ENCODE measurements around the gene ZNF524. TPM values are rescaled to one million over a fixed set of nuclear protein-coding genes. Genes with fewer than 3 reads are reported as not detected.
A peak's percentile ranks its signal among the peaks of the same experiment; 100 is the strongest.

The ZNF524 gene
- total and polyA plus RNA-seq, 10 of the 15 experiments (the other 5 are each of a cell fraction or from before 2014, with no cell fraction given), result 0.47 to 18.6 (median 12.4) TPM; not detected in 1

DNA sequence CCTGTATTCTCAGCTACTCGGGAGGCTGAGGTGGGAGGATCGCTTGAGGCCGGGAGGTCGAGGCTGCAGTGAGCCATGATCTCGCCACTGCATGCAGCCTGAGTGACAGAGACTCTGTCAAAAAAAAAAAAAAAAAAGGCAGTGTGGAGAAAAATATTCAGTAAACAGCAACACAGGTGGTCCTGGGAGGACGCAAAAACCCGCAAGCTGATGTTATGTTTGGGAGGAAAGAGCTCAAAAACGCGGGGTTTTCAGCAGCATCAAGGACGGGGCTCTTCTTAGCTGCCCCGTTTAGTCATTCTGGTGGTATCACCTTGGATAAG, 24.9 kb downstream of the ZNF524 start:
- H3K27me3 ChIP-seq (replicated peaks in 1 of 2; ENCODE audit: control insufficient read depth in 2 of 2, insufficient read depth in 2 of 2, low read length in 1 of 2), result no peaks in the 10 kb centered on the region
- no TSS peak for BruUV-seq (replicated peaks)
- in situ Hi-C loops (cut with MboI) (loop anchor here (5.0 kb wide), 1 partner anchor 483 kb away; no protein-coding TSS in a partner anchor), intact Hi-C loops (cut with micrococcal nuclease; ENCODE audit: unreplicated experiment) (no loop called here)
- FAIRE-seq (no peak), DNase-seq (ENCODE audit: low read depth, low spot score) (no peak), ATAC-seq (no peak)
- H3K4me3 ChIP-seq, result peak overlapping the region; percentile 72; the same call in 1 of the 2 replicates
- H3K4me2 ChIP-seq (ENCODE audit: control insufficient read depth, insufficient read depth), result peak overlapping the region; percentile 94
- SMC1A ChIA-PET (ENCODE audit: uncharacterized antibody, unreplicated experiment), result interaction anchor here (1.0 to 2.0 kb wide), 3 partner anchors 19 to 158 kb away, joined by 3 to 8 read pairs (median 5); partner anchors contain the start of genes U2AF2 and ZNF865
- CTCF ChIA-PET, result interaction anchor here (0.6 to 7.9 kb wide), 11 partner anchors 9 to 1053 kb away, joined by 3 to 76 read pairs (median 7); partner anchors contain the start of genes FIZ1, U2AF2 and ZNF865
- TF ChIP-seq, protein P1, sequence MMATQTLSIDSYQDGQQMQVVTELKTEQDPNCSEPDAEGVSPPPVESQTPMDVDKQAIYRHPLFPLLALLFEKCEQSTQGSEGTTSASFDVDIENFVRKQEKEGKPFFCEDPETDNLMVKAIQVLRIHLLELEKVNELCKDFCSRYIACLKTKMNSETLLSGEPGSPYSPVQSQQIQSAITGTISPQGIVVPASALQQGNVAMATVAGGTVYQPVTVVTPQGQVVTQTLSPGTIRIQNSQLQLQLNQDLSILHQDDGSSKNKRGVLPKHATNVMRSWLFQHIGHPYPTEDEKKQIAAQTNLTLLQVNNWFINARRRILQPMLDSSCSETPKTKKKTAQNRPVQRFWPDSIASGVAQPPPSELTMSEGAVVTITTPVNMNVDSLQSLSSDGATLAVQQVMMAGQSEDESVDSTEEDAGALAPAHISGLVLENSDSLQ (IDR thresholded peaks at IDR 0.05), result peak; percentile 63
- TF ChIP-seq RELA (IDR thresholded peaks at IDR 0.05; ENCODE audit: borderline replicate concordance, partially characterized antibody) (no peak), ZNF687 (IDR thresholded peaks at IDR 0.05) (no peak)
- H4K20me1 ChIP-seq (ENCODE audit: control insufficient read depth, insufficient read depth), result no peaks in the 10 kb centered on the region
- WGBS (ENCODE audit: insufficient coverage, insufficient replicate concordance, low lambda C conversion rate, missing lambda C conversion rate), result 12% methylated on average over 11 of the region's 11 CpGs
- H3K79me2 ChIP-seq (ENCODE audit: control insufficient read depth, insufficient read depth, low read length), result no peaks in the 10 kb centered on the region
- H2AFZ ChIP-seq (ENCODE audit: control insufficient read depth, low read depth, low read length), result peak overlapping the region; percentile 84
- no peaks in the 10 kb centered on the region for H3K36me3 ChIP-seq (ENCODE audit: control insufficient read depth in 2 of 2, insufficient read depth in 2 of 2, low read length in 1 of 2)
- H3K4me1 ChIP-seq (ENCODE audit: control insufficient read depth, insufficient read depth, low read length), result peaks cover 9% of the 10 kb centered on the region; the same call in 1 of the 2 replicates
- RAD21 ChIA-PET (ENCODE audit: unreplicated experiment), result interaction anchor here (0.7 to 2.9 kb wide), 8 partner anchors 9 to 286 kb away, joined by 3 to 29 read pairs (median 6); partner anchors contain the start of genes FIZ1, KMT5C, ZNF524 and ZNF865
- no peaks in the 10 kb centered on the region; the same call in 2 of the 3 replicates for H3K9me3 ChIP-seq (replicated peaks; ENCODE audit: control insufficient read depth, insufficient read depth, low read length)
- no peak overlapping the region for H3K27ac ChIP-seq (ENCODE audit: control insufficient read depth, insufficient read depth)
- no peak overlapping the region for H3K9ac ChIP-seq (ENCODE audit: control insufficient read depth, insufficient read depth, low read length)
- POLR2A ChIA-PET, result interaction anchor here (0.6 to 2.8 kb wide), 13 partner anchors 8 to 724 kb away, joined by 3 to 21 read pairs (median 4); partner anchors contain the start of genes FIZ1, KMT5C, U2AF2 and UBE2S

Data from GM12878 (cell line).